Measurements from ENCODE around the gene TMUB1.

TMUB1 gene

DNA sequence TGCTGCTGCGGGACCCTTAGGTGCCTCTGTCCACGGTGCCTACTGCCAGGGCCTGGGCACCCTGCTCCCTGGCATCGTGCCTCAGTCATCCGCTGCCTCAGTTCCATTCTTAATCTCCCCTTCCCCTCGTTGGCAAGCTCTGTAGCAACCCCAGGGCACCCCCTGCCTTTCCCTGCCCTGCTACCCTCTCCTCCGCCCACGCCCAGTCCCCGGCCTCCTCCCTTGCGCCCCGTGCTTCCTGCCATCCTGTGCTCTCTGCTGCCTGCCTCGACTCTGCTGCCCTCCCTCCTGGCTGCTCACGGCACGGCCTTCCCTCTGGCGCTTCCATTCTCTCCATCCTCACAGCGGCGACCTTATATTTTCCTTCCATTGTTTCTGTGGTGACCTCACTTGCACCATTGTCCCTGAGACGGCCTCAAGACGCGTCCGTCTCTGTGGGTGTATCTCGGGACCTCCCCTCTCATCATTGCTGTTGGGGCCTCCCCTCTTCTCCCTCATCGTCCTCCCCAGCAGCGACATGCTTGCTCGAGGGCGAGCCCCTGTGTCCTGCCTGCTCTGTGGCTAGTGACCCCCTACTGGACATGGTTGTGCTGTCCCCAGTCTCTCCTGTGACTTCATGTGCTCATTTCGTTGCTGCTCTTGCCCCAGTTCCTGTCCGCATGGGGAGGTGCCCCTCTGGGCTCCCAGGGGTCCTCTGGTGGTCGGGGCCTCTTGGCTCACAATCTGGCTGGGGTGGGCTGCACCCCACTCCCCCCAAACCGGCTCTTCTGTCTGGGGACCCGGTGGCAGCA lies 38.3 kb upstream of the TMUB1 start:
- DNase-seq (ENCODE audit: low read depth) = no peak

- no peak for DNase-seq (ENCODE audit: low read depth)
These were observed 37.6 kb upstream of the TMUB1 start for GRCh38 chr7:151120896-151121295.

- no peak for DNase-seq (ENCODE audit: low read depth)
These were observed 36.6 kb upstream of the TMUB1 start for GRCh38 chr7:151119902-151120301.

GRCh38 chr7:151119055-151119415 lies 35.7 kb upstream of the TMUB1 start:
- no peak for DNase-seq (ENCODE audit: low read depth)

- DNase-seq (ENCODE audit: low read depth) = no peak
These were observed 35.1 kb upstream of the TMUB1 start for GRCh38 chr7:151118108-151119054.

DNA sequence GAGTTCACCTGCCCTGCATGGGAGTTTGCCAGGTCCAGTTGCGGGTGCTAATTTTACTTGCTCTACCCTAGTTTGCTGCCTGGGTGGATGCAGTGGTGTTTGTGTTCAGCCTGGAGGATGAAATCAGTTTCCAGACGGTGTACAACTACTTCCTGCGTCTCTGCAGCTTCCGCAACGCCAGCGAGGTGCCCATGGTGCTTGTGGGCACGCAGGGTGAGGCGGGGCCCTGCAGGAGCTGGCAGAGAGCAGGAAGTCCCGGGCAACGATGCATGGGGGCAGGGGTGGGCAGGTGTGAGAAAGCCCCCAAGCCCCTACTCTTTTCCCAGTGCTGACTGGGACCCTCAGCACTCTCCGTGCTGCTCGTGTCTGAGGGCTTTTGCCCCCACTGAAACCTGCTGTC lies 34.3 kb upstream of the TMUB1 start:
- DNase-seq (ENCODE audit: low read depth) = peak; percentile 36

GRCh38 chr7:151116603-151117440 lies 33.5 kb upstream of the TMUB1 start:
- no peak for DNase-seq (ENCODE audit: low read depth)

- DNase-seq (ENCODE audit: low read depth) = no peak
These were observed 32.6 kb upstream of the TMUB1 start for GRCh38 chr7:151115836-151116418.

- no peak for DNase-seq (ENCODE audit: low read depth)
These were observed 32.0 kb upstream of the TMUB1 start for GRCh38 chr7:151115121-151115835.

- DNase-seq (ENCODE audit: low read depth) = no peak
These were observed 31.1 kb upstream of the TMUB1 start for GRCh38 chr7:151114151-151115090.

GRCh38 chr7:151113344-151114150 lies 30.3 kb upstream of the TMUB1 start:
- DNase-seq (ENCODE audit: low read depth) = no peak

- DNase-seq (ENCODE audit: low read depth) = peak; percentile 43
These were observed 27.8 kb upstream of the TMUB1 start for GRCh38 chr7:151110941-151111645.

DNA sequence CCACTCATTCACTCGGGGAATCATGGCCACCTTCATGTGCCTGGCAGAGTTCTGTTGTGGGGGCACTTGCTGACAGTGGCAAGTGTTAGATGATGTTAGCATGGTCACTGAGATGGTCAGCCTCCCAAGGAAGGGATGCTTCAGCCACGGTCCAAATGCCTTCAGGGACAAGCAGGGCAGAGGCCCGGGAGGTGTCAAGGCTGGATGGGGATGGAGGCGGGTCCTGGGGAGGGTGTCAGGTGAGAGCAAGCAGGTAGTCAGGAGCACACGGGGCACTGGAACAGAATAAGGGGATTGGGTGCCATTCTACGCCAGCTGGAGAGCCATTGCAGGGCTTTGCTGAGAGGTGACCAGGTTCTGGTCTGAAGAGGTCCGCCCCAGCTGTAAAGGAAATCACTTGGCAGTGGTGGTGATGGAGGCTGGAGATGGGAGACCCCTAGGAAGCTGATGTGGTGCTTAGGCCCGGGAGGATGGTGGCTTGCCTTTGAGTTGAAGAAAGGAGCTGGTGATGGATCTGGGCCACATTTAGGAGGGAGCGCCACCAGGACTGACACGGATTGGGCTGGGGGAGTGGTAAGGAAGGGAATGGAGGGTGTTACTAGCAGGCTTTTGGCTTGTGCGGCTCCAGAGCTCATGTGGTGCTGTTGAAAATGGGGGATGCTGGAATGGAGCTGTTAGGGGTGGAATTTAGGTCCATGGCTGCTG lies 27.1 kb upstream of the TMUB1 start:
- no peak for DNase-seq (ENCODE audit: low read depth)

DNA sequence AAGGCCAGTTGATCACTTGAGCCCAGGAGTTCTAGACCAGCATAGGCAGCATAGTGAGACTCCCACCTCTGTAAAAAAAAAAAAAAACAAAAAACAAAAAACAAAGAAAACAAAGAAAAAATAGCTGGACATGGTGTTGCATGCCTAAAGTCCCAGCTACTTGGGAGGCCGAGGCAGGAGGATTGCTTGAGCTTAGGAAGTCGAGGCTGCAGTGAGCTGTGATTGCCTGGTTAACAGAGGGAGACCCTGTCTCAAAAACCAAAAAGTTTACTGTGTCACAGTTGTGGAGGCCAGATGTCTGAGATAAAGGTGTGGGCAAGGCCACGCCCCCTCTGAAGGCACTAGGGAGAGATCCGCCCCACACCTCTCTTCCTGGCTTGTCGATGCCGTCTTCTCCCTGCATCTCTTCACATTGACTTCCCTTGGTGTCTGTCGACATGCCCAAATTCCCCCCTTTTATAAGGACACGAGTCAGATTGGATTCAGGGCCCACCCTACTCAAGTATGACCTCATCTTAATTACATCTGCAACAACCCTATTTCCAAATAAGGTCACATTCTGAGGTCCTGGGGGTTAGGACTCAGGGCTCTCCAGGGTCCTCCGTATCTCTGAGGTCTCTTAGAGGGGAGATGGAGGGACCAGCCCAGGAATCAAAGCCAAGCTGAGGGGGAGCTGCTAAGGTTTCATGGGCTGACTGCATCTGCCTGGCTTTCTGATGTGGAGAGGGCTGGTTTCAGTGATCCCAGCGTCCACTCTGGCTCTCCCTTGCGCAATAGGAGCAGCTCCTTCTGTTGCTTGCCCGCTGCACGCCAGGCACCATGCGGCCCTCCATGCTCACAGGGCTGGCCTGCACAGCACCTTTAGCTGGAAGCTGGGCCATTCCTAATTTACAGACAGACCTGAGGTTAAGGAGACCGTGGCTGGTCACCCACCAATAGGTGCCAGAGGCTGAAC lies 26.1 kb upstream of the TMUB1 start:
- no peak for DNase-seq (ENCODE audit: low read depth)

DNA sequence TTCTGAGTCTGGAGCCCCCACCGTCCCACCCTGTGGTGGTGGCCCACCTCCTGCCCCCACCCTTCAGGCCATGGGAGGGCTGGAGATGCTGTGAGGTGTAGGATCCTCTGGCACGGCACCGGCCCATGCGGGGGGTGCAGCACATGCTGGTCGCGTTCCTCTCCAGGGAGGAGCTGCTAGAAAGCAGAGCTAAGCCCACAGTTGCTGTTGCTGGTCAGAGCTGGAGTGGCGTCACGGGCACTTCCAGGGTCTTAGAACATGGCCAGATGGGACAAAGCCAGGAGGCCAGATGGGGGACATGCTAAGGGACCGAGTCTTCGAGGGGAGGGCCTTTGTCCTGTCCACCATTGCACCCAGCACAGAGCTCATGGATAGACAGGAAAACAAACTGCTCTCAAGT lies 24.6 kb upstream of the TMUB1 start:
- no peak for DNase-seq (ENCODE audit: low read depth)

GRCh38 chr7:151104411-151105235 lies 21.3 kb upstream of the TMUB1 start:
- no peak for DNase-seq (ENCODE audit: low read depth)

Data from T-helper 22 cell (primary cell).